Measurements from ENCODE around the gene PMM2.
"Not testable (repeated sequence)": the region's sequence is repeated elsewhere in the genome, so short reads cannot be mapped to it uniquely, and the experiment has no call there.

PMM2 gene

DNA sequence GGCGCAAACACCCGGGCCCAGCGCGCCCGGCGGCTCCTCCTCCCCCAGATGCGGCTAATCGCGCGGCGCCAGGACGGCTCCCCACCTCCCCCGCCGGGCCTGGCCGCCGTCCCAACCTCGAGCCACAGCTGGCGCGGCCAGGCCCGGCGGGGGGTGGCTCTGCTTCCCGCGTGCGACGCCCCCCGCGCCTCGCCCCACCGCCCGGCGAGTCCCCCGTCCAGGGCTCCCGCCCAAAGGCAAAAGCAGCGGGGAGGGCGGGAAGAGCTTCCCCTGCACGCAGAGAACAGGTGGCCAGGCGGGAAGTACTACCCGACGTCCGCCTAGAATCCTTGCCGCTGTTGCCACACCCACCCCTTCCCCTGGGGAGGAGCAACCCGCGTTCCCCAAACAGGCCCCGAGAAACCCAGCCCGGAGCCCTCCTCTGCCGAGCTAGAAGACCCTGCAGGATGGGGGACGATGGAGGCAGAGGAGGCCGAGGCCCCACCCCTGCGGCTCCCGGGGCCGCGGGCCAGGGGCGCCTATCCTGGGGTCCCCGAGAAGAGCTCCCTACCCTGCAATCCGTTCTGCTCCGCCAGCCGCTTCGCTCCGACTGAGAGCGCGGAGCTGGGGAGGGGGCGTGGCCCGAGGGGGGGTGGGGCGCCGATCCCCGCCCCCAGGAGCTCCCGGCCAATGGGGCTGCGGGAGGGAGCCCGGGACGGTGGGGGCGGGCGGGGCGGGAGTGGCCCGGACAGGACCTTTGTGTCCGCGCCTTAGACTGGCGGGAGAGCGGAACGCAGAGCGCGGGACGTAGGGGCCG is 71.0 kb downstream of the PMM2 start, which contains the start of gene CARHSP1:
Gene CARHSP1, minus strand, starts transcription at position 591 of the 796 bp plus-strand sequence. CDS start 9,678 bp downstream, outside the sequence.
- peak; percentile 92 to 96 (median 94) for DNase-seq

DNA sequence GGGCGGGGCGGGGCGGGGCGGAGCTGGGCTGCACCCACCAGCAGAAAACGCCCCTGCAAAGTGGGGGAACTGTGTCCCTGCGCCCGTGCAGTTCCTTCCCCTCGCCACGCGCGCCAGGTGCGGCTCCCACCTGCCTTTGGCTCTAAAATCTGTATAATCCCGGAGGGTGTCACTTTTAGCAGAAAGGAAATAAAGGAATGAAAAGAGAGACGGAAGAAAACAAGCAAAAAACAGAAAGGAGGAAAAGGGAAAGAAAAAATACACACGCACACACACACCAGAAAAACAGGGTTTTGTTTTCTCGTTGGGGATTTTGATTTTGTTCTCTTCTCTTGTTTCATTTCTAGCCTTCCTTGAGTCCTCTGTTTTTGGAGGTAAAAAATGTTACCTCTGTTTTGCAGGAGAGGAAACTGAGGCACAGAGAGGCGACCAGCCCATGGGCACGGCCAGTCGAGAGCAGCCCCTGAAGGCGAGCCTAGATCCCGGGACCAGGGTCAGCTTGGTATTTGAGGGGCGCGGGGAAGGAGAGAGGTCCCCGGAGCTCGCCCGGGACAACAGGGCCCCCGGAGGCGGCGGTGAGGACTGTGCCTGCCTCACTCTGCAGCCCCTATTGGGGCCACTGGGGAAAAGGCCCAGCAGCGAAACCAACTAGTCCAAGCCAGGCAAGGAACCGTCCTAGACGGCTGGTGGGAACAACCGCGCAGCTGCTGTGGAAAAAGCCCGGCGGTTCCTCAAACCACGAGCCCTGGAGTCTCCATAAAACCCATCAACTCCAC is 71.8 kb downstream of the PMM2 start:
- DNase-seq: peak in 2 of 4 experiments; percentile 14 to 27

DNA sequence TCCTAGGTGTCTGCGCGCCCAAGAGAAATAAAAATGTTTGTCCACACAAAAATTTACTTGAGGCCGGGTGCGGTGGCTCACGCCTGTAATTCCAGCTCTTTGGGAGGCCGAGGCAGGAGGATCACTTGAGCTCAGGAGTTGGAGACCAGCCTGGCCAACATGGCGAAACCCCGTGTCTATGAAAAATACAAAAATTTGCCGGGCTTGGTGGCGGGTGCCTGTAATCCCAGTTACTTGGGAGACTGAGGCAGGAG is 72.3 kb downstream of the PMM2 start:
- DNase-seq: not testable (repeated sequence)

DNA sequence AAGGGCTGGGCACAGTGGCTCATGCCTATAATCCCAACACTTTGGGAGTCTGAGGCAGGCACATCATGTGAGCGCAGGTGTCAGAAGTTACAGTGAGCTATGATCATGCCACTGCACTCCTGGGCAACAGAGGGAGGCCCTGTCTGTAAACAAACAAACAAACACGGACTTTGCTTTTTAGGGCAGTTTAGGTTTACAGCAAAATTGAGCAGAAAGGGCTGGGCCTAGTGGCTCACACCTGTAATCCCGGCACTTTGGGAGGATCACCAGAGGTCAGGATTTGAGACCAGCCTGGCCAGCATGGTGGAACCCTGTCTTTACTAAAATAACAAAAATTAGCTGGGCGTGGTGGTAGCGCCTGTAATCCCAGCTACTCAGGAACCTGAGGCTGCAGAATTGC is 74.4 kb downstream of the PMM2 start:
- no peak for DNase-seq

DNA sequence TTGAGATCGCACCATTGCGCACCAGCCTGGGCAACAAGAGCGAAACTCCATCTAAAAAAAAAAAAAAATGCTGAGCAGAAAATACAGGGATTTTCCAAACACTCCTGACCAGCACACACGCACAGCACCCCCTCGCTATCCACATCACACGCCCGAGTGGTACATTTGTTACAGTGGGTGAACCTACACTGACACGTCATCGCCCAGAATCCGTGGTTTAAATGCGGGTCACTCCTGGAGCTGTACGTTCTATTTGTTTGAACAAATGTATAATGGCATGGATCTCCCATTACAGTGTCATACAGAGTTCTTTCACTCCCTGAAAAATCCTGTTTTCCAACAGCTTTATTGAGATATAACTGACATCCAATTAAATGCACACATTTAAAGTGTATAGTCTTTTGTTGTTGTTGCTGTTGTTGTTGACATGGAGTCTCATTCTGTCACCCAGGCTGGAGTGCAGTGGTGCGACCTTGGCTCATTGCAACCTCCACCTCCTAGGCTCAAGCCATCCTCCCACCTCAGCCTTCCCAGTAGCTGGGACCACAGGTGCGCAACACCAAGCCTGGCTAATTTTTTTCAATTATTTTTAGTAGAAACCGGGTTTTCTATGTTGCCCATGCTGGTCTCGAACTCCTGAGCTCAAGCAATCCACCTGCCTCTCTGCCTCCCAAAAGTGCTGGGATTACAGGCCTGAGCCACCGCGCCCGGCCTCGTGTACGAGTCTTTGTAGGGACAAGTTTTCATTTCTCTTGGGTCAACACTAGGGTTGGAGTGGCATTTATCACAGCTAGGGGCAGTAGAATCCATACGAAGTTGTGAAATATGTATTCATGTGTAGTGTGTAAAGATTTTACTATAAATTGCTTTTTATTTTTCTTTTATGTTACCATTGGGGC is 75.6 kb downstream of the PMM2 start:
- DNase-seq: no peak

DNA sequence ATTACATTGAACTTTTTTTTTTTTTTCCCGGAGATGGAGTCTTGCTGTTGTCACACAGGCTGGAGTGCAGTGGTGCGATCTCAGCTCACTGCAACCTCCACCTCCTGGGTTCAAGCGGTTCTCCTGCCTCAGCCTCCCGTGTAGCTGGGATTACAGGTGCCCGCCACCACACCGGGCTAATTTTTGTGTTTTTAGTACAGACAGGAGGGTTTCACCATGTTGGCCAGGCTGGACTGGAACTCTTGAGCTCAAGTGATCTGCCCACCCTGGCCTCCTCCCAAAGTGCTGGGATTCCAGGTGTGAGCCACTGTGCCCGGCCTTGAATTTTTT is 76.2 kb downstream of the PMM2 start:
- not testable (repeated sequence) for DNase-seq

DNA sequence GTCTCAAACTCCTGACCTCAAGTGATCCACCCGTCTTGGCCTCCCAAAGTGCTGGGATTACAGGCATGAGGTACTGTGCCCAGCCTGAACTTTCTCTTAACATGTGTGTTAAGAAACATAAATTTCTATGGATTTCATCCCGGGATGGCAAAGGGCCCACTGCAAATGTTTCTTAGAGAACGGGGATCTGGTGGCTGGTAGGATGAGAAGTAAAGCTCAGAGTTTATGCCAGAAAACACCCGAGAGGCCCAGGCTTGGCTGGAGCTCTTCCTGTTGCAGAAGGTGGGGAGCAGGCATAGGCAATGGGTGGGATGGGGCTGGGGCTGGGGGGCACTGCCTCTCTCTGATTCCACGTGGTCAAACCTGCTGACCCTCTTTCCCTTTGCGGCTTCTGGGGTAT is 76.7 kb downstream of the PMM2 start:
- no peak for DNase-seq

DNA sequence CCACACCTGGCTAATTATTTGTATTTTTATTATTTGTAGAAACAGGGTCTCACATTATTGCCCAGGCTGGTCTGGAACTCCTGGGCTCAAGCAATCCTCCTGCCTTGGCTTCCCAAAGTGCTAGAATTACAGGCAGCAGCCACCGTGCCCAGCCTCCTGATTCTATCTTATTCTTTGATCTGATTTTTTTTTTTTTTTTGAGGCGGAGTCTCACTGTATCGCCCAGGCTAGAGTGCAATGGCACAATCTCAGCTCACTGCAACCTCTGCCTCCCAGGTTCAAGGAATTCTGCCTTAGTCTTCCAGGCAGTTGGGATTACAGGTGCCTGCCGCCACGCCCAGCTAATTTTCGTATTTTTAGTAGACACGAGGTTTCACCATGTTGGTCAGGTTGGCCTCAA is 77.7 kb downstream of the PMM2 start:
- not testable (repeated sequence) for DNase-seq

DNA sequence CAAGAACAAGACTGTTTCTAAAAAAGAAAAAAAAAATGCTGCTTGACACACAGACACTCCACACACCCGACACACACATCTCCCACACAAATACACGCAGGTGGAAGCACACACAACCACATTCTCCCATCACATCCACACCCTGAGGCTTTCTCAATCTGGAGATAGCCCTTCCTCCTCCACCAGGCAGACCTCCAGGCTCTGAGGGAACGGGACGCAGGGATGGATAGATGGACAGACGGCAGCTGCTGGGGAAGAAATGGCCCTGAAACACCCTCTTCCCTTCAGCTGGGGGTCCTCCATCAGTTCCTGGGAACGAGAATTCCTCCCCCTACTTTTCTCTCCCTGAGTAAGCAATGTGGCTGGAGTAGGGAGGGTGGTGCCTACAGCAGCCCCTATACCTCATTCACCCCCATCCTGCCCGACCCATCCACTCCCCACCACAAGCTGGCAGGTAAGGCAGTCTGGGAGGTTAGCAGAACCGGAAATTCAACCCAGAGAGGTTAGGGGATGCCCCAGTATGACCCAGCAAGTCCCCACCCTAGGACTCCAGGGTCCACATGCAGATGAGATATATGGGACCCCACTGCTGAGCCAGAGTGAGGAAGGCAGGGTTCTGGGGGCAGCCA is 80.4 kb downstream of the PMM2 start:
- DNase-seq: no peak

DNA sequence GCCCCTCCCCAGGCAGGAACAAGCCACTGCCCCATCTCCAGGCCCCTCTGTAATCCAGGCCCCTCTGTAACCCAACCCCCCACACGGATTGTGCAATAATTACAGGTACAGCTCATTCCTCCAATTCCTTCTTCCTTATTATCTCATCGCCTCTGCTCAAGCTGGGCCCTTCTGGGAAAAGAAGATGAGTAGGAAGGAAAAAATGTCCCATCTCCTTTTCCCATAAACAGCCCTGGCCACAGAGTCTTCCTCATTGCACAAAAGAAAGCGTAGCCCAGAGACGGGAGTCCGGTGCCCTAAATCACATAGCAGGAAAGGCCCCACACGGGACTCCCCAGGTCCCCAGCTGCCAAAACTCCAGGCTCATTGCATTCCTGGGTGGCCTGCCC is 80.9 kb downstream of the PMM2 start:
- DNase-seq: no peak

DNA sequence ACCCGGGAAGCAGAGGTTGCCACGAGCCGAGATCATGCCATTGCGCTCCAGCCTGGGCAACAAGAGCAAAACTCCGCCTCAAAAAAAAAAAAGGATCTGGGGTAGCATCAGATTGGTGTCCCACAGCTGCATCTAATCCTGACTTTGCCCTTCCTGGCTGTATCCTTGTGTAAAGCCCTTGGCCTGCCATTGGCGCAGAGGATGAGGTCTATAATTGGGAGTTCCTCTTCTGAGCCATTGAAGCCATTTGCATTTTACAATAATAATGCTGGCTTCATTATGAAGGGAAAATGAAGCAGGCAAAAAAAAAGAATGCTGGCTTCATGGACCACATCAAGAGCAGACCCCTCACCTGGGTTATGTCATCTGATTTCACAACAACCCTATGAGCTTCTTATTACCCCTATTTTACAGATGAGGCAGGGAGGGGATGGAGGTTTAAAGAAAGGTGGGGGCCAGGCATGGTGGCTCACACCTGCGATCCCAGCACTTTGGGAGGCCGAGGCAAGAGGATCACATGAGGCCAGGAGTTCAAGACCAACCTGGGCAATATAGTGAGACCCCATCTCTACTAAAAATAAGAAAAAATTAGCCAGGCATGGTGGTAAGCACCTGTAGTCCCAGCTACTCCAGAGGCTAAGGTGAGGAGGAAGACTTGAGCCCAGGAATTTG is 83.3 kb downstream of the PMM2 start:
- no peak for DNase-seq

DNA sequence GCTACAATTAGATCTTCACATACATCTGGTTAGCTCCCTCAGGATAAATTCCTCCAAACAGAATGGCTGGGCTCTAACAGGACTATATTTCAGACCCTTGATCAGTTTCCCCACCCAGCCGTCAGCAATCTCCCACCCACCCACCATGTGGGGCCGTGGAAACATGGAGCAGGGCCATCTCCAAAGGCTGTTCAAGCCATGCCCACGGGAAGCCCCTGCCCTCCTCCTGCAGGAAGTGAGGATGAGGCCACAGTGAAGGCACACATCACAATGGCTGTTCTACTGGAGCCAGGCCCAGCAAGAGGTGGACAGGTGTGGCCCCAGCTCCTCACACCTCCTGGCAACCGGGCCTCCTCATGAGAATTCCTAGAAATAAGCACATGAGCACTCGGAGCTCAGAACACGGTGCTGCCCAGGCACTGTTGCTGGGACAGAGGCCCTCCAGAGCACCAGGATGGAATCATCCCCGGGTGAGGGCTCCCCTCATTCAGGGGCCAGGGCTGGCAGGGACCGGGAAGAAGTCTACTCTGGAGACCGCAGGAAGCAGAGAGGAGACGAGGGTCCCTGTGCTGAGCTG is 84.5 kb downstream of the PMM2 start, which contains the start of gene LITAFD:
Gene LITAFD, plus strand, starts transcription at position 311 of the 577 bp plus-strand sequence. CDS start 2,005 bp downstream, outside the sequence.
- DNase-seq: no peak

DNA sequence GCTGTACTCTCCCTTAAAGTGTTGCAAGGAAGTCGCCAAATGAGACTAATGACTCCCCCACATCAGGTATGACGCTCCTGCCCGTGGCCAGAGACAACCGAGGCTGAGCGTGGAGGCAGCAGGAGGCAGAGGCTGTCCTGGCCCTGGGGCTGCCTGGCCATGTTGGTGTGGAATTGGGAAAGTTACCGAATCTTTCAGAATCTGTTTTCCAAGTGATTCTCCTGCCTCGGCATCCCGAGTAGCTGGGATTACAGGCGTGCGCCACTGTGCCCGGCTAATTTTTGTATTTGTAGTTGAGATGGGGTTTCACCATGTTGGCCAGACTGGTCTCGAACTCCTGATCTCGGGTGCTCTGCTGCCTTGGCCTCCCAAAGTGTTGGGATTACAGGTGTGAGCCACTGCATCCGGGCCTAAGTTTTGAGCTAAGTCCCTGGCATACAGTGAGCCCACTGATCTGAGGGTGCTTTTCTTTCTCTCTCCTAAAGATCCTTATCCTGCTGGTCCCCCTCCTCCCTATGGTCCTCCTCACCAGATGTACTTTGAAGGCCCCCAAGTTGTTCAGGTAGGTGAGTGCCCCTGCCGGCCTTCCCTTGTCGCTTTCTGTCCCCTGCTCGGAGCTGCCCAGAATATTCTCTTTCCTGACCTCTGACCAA is 85.2 kb downstream of the PMM2 start:
- no peak for DNase-seq

DNA sequence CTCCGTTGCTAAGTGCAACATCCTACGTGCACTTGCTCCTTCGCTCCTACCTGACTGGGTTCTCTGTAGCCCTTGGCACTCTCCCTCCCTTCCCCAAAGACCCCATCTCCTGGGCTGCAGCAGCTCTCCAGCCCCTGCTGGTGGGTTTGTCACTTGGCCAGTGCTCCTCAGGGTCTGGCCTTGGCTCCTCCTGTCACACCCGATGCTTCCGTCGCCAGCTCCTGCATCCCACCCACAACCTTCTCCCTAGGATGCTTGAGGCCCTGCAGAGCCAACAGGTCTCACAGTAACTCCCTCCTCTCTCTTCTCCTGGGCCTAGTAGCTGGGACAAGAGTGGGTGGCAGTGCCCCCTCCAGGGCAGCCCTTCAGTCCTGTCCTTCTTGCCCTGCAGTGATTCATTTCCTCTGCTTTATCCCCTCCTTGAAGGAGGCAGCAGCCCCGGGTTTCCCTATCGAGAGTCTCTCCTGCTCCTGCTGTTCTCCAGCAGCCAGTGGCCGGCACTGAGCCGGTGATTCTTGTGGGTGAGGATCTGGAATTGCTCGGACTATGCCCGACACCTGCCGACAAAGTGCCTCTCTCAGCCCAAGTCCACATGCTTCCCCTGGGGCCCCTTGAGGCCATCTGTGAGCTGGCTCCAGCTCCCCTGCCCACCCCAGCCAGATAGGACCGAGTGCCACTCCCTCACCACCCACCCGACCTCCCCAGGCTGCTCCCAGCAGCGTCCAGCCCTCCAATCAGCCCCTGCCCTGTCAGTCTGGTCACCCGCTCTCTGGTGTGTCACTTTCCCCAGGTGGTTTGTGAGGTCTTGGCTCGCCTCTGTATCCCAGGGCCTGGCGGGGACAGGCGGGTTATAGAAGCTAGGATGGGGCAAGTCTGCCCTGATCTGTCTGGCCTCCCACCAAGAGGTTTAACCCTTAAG is 88.3 kb downstream of the PMM2 start:
- no peak for DNase-seq

DNA sequence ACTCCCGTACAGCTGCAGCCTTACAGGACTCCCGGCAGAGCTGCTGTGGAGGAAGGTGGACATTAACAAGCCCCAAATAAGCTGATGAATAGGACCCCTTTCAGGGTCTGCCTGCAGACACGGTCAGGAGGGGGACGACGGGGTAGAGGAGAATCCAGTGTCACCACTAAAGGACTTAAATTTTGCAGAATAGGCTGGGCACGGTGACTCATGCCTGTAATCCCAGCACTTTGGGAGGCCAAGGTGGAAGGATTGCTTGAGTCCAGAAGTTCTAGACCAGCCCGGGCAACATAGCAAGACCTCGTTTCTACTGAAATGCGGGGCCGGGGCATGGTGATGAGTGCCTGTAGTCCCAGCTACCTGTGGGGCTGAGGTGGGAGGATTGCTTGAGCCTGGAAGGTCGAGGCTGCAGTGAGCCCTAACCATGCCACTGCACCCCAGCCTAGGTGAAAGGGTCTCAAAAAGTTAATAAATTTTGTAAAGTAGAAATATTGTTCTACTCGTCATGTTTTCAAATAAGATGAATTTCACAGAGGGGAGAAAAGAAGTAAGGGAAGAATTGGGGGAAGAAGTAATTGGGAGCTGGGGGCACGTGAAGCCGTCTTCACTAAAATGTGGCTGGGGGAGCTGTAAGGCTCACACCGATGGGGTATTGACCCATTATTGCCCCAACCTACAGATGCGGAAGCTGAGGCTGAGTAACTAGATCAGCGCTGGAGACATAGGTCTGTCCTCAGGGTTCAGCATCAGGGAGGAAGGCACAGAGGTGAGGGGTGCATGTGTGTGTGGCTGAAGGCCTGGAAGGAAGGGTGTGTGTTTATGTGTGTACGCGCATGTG is 89.2 kb downstream of the PMM2 start:
- DNase-seq: no peak

DNA sequence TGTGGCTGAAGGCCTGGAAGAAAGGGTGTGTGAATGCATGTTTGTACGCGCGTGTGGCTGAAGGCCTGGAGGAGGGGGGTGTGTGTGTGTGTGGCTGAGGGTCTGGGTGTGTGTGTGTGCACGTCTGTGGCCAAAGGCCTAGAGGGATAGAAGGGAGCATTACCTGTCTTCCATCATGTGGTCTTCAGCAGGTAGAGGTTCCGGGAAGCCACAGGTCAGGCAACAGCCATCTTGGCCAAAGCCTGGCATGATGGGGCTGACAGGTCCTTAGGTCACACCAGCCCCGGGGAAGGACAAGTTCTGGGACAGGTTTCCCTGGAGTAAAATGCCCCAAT is 89.8 kb downstream of the PMM2 start:
- no peak for DNase-seq

DNA sequence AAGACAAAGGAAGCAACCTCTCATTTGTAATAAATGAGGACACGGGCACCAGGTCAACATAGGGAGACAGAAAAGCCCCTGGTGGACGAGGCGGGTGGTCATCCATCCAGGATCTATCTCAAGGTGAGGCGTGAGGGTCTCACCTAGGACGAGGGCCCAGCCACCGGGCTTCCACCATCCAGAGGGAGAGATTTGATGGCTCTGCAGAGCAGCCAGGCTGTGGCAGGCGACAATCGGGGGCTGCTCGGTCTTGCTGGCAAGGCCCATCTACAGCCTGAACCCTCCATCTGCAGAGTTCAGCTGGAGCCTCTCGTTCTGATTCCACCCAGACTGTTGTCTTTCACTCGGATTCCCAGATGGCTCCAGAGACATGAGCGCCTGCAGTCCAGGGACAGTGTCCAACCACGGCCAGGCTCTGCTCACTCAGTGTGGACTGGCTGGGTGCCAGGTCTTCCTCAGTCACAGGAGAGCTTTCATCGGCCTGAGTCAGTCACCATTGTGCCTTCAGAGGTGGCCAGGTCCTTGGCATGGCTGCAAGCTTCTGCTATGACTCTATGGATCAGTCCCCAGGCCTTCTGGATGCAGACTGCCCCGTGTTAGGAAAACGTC is 90.4 kb downstream of the PMM2 start:
- DNase-seq: no peak
